Kidney epithelial cell (primary cell): ENCODE measurements around the gene FOXL2. TPM values are rescaled to one million over a fixed set of nuclear protein-coding genes. Genes with fewer than 3 reads are reported as not detected.

Experiments
- DNase-seq: peaks from one replicate; pipeline ENCODE4 v3.0.0-alpha.2; 2010; ENCODE audit warnings: low read depth
- H3K27me3 ChIP-seq: 2 replicates; pipeline ENCODE4 v1.6.0; 2011; ENCODE audit warnings: low read length; ENCODE audit not compliant: control insufficient read depth, insufficient read depth
- H3K36me3 ChIP-seq: 2 replicates; pipeline ENCODE4 v1.5.1; 2011; ENCODE audit warnings: low read length; ENCODE audit not compliant: control insufficient read depth, insufficient read depth
- H3K4me3 ChIP-seq: 2 replicates; pipeline ENCODE4 v1.5.1; 2011; ENCODE audit warnings: low read depth, mild to moderate bottlenecking, control low read depth, low read length
- total RNA-seq: library from RNA; depleted of rRNA; stranded (reverse); fragments of >200 nt; gene quantifications from 2 replicates; pipeline ENCODE4 v1.2.3, GENCODE V29; 2015
- TF ChIP-seq, protein P1 (sequence below): IDR thresholded peaks from 2 replicates; pipeline ENCODE4 v1.5.1; 2011; ENCODE audit warnings: mild to moderate bottlenecking, moderate library complexity, low read length, control low read depth, inconsistent platforms; ENCODE audit not compliant: insufficient read depth, poor library complexity, severe bottlenecking

Gene FOXL2
- total RNA-seq, 1 donor from 2014 or later, result 0.54 TPM

DNA sequence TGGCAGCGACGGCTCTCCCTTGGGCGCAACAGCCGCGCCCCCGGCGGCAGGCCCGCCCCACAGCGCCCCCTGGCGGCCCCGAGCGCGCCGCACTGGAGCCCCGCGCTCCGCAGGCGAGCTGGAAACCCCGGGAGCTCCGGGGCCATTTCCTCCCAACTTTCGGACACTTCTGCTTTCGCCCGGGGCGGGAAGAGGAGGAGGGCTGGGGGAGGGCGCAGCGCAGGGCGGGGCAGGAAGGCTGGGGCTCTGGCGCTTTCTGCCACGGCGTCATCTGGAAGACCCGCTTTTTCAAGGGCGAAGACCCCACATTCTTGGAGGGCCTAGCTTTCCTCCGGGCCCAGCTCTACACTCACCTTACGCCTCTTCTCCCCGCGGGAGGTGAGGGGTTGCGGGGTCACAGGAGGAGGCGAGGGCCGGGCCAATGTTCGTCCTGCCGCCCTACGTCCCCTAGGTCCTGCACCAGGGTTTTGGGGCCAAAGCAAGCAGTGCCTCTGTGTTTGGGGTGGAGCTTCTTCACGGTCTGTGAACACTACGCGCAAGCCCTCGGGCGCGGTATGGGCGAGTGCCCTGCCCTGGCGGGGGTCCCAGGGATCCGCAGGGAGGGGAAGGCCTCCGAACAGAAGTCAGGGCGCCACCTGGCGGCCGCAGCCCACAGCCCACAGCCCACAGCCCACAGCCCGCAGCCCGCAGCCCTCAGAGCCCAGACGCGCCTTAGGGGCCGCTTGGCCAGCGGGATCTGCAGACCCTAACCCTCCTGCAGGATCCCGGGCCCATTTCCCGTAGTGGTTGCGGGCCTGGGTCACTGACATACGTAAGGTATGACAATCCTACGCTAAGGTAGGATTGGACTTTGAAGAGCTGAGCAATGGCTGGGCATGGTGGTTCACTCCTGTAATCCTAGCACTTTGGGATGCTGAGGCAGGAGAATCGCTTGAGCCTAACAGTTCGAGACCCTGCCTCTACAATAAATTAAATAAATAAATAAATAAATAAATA is 31.1 kb downstream of the FOXL2 start:
- DNase-seq, result peak; percentile 53
- TF ChIP-seq, protein P1, sequence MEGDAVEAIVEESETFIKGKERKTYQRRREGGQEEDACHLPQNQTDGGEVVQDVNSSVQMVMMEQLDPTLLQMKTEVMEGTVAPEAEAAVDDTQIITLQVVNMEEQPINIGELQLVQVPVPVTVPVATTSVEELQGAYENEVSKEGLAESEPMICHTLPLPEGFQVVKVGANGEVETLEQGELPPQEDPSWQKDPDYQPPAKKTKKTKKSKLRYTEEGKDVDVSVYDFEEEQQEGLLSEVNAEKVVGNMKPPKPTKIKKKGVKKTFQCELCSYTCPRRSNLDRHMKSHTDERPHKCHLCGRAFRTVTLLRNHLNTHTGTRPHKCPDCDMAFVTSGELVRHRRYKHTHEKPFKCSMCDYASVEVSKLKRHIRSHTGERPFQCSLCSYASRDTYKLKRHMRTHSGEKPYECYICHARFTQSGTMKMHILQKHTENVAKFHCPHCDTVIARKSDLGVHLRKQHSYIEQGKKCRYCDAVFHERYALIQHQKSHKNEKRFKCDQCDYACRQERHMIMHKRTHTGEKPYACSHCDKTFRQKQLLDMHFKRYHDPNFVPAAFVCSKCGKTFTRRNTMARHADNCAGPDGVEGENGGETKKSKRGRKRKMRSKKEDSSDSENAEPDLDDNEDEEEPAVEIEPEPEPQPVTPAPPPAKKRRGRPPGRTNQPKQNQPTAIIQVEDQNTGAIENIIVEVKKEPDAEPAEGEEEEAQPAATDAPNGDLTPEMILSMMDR, result peak; percentile 89
- Histone ChIP-seq H3K27me3 (no peaks in the 10 kb centered on the region), H3K36me3 (no peaks in the 10 kb centered on the region), H3K4me3 (peak overlapping the region; percentile 67)

DNA sequence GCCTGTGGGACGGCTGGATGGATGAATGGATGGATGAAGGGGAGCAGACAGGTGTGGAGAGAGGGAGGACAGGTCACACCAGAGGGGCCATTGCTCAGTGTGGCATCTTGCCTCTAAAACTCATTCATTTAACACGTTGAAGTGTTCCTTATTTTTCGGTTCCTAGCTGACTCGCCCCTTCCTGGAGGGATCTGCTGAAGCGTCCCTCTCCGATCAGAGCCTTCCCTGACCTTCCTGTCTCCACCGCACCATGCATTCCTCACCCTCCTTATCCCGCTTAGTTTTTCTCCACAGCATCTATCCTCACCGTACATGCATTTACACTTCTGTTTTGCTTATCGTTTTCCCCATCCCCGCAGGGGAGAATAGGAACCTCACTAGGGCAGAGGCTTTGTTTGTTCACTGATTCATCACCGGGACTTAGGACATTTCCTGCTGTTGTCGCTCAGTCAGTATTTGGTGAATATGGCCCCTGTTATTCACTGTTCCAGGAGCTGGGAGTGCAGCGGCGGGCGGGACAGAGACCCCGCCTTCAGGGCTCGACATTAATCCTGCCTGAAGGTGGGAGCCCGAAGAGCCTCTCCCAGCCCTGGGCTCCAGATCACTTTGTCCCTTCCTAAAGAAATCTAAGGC is 32.0 kb downstream of the FOXL2 start:
- DNase-seq, result no peak
- TF ChIP-seq, protein P1, result no peak
- peak overlapping the region; percentile 67 for H3K4me3 ChIP-seq

DNA sequence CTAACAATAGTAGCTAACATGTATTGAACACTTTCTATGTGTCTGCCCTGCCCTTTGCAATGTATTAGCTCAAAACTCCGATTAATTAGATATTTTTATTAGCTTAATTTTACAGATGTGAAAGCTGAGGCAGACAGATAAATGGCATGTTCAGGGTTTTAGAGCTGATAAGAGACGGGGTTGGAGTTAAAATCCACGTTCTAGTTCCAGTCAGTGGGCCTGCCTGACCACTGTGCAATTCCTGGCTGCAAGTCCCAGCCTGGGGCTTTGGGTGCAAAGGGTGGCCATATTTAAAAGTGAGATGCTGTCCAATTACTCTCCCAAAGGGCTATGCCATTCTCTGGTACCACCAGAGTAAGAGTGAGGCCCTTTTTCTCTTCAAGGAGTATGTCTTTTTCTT is 33.2 kb downstream of the FOXL2 start:
- TF ChIP-seq, protein P1, result no peak
- no peak for DNase-seq
- Histone ChIP-seq H3K36me3 (no peaks in the 10 kb centered on the region), H3K27me3 (no peaks in the 10 kb centered on the region), H3K4me3 (no peak overlapping the region)

More for the DNA sequence above, 32.0 kb downstream of the FOXL2 start:
- Histone ChIP-seq H3K27me3 (no peaks in the 10 kb centered on the region), H3K36me3 (no peaks in the 10 kb centered on the region)

DNA sequence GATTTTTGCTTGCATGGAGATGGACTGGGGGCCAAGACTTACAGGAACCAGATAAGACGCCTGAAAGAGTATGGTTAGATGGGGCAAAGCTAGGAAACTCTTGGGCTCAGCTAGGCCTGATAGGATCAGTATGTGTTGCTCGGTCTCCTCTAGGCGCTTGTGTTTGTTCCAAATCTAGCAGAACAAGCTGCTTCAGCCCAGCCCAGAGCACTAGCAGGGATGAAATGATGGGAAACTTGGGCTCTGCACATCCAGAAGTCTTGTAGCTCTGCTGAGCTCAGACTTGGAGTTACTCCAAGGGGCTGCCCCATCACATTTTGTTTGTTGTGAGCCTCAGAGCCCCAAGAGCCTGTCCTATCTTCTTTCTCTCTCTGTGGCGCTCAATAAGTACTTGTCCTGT is 34.7 kb downstream of the FOXL2 start:
- DNase-seq, result no peak
- Histone ChIP-seq H3K36me3 (no peaks in the 10 kb centered on the region), H3K27me3 (no peaks in the 10 kb centered on the region), H3K4me3 (no peak overlapping the region)
- TF ChIP-seq, protein P1, result no peak

DNA sequence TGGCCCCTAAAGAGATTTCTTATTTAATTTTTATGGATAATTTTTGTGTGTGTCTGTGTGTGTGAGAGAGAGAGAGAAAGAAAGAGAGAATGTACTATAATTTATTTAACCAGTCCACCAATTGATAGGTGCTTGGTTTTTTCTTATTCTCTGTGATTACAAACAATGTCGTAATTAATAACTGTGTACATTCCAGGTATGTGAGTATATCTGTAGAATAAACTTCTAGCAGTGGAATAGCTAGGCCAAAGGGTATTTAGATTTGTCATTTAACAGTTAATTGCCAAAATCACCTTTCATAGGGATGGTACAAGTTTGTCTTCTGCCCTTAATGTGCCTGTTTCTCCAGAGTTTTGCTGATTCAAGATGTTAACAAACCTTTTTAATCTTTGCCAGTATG is 35.3 kb downstream of the FOXL2 start:
- no peak overlapping the region for H3K4me3 ChIP-seq
- TF ChIP-seq, protein P1, result no peak
- no peaks in the 10 kb centered on the region for H3K36me3 ChIP-seq
- H3K27me3 ChIP-seq, result no peaks in the 10 kb centered on the region
- DNase-seq, result no peak
